Measurements from ENCODE around the gene MAS1L.

Gene MAS1L

DNA sequence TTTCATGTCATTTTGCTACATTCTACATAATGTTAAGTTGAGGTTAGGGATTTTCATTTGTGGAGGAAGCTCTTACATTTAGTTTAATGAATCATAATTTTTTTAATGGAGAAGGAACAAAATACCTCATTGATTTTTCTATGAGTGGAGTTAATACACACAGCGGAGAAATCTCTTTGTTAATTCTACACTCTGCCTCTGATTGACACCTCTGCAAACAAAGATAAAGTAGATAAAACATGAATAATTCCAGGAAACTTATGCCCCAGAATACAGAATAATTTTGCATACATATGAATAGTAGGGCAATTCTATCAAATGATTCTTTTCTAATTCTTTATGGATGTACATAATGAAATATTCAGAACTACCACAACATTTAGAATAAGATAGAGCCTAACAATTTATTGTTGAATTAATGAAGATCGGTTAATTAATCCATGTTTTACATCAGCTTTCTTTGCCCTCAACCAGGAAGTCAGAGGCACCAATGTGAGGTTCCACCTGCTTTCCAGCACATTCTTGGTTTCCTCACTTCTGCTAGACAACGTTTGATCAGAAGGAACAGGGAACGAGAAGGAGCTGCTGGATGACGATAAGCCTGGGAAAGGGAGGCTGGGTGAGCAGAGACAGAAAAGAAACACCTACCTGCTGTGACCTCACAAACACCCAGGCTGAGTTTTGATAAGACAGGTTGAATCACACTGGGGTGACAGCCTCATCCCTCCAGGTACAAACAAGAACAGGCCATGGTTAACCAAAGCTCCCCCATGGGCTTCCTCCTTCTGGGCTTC lies 26.5 kb downstream of the MAS1L start:
- TF ChIP-seq, protein P1, sequence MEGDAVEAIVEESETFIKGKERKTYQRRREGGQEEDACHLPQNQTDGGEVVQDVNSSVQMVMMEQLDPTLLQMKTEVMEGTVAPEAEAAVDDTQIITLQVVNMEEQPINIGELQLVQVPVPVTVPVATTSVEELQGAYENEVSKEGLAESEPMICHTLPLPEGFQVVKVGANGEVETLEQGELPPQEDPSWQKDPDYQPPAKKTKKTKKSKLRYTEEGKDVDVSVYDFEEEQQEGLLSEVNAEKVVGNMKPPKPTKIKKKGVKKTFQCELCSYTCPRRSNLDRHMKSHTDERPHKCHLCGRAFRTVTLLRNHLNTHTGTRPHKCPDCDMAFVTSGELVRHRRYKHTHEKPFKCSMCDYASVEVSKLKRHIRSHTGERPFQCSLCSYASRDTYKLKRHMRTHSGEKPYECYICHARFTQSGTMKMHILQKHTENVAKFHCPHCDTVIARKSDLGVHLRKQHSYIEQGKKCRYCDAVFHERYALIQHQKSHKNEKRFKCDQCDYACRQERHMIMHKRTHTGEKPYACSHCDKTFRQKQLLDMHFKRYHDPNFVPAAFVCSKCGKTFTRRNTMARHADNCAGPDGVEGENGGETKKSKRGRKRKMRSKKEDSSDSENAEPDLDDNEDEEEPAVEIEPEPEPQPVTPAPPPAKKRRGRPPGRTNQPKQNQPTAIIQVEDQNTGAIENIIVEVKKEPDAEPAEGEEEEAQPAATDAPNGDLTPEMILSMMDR (IDR thresholded peaks at IDR 0.05) = no peak

DNA sequence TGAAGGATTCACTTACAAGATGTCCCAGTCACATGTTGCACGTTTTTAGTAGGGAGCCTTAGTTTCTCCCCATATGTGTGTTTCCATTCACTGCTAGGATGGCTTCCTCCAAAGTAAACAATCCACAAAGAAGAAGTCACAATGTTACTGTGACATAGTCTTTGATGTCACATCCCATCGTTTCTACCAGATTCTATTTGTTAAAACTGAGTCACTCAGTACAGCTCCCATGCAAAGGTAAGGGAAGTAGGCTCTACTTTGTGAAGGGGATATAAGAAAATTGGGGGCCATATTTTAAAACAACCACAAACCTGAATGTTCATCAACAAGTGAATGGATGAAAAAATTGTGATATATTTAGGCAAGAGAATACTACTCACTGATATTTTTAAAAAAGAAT lies 30.8 kb downstream of the MAS1L start, which contains the start of the genes OR11A1 and OR2H1:
Gene OR11A1 (minus strand): TSS at position 101 of the 400 bp plus-strand sequence. CDS start 29,430 bp downstream, outside the sequence.
Gene OR2H1 (plus strand): TSS at position 185 of the 400 bp plus-strand sequence. CDS start 4,615 bp downstream, outside the sequence.
- TF ChIP-seq, protein P1 (IDR thresholded peaks at IDR 0.05) = no peak

DNA sequence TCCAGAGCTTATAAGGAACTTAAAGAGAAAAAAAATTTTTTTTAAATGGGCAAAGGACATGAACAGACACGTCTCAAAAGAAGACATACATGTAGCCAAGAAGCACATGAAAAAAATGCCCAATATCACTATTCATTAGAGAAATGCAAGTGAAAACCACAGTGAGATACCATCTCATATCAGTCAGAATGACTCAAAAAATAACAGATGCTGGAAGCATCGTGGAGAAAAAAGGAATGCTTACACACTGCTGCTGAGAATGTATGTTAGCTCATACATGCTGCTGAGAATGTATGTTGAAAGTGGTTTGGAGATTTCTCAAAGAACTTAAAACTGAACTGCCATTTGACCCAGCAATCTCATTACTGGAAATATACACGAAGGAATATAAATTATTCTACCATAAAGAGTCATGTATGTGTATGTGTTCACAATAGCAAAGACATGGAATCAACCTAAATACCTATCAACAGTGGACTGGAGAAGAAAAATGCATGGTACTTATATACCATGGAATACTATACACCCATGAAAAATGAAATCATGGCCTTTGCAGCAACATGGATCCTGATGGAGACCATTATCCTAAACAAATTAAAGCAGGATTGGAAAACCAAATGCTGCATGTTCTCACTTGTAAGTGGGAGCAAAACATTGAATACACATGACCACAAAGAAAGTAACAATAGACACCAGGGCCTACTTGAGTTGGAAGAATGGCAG lies 36.1 kb downstream of the MAS1L start:
- TF ChIP-seq, protein P1 (IDR thresholded peaks at IDR 0.05) = no peak

DNA sequence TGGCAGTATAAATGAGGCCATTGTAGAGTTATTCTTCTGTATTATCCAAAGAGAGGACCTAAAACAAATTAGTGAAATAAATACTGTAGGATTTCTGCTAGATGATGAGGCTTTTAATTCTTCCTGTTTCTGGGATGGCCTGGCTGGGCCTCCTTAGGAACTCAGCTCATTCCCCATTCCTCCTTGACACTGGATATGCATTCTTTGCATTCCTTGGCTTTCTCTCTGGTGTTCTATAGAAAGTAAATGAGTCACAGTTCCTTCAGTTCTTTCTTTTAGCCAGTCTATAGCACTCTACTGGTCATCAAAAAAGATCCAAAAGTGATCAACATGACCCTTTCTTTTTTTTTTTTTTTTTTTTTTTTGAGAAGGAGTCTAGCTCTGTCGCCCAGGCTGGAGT lies 40.1 kb downstream of the MAS1L start:
- TF ChIP-seq, protein P1 (IDR thresholded peaks at IDR 0.05) = no peak

DNA sequence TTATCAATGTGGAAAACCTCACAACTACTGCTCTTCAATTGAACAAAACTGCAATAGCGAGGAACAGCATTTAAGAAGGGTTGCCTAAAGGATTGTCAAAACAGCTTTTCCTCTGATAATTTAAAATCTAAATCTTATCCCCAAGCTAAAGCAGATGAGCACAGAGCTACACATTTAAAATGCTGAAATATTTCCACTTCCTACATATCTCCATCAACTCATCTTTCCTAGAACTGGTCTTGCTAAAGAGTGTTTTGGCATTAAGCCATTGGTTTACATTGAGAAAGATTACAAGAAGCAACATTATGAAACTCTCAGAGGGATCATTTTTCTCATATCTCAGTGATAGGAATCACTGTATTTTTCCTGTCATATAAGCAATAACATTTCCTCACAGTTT lies 45.0 kb downstream of the MAS1L start:
- TF ChIP-seq, protein P1 (IDR thresholded peaks at IDR 0.05) = no peak

DNA sequence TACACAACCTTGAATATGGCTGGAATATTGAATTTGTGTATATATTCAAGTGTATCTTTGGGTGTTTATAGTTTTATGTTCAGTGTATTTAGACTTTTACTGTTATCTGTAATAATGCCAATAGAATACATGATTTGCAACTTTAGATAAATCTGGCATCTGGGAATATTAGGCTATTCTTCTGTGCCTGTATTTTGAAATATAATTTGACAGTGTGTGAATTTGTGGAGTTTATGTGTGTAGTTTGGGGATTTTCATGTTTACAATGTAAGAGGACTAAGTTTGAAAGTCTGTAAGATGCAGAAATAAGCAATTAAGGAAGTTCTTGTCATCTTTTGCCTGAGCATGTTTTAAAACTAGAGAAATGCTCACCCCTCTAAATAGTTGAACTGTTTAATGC lies 48.8 kb downstream of the MAS1L start, which contains the start of gene OR10C1:
Gene OR10C1 (plus strand): TSS at position 301 of the 400 bp plus-strand sequence. CDS start 710 bp downstream, outside the sequence.
- TF ChIP-seq, protein P1 (IDR thresholded peaks at IDR 0.05) = no peak

DNA sequence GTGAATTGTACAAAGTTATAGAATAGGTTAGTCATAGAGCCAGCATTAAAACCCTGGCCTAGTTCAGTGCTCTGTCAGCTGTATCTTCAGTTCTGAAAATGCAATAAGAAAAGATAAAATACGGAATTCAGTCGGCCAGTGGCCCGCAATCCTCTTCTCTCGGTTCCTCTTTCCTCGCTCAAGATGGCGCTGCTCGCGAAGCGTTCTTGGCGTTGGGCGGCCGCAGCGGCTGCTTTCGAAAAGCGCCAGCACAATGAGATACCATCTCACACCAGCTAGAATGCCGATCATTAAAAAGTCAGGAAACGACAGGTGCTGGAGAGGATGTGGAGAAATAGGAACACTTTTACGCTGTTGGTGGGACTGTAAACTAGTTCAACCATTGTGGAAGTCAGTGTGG lies 51.0 kb downstream of the MAS1L start:
- TF ChIP-seq, protein P1 (IDR thresholded peaks at IDR 0.05) = peak; percentile 59
